Uterus (tissue), 4 donors: ENCODE results near the gene GMCL1. TPM values are rescaled to one million over a fixed set of nuclear protein-coding genes. Genes with fewer than 3 reads are reported as not detected.

Source experiments
- small RNA-seq: library from RNA; depleted of rRNA; stranded (forward); fragments of <200 nt; gene quantifications from one replicate; pipeline ENCODE3, GENCODE V24; 2016
- total RNA-seq, 4 donors: library from RNA; depleted of rRNA in 3 of 4; stranded (reverse); fragments of >200 nt in 3 of 4; gene quantifications; one replicate each; pipeline versions ENCODE4 v1.1.0 to v1.2.4, GENCODE V29; 2014 to 2023
- donor health status: DM: yes; HTN: yes; CAD: no.

Gene GMCL1
- total RNA-seq, 4 donors from 2014 or later = 5.6 to 23.3 (median 16.1) TPM

Small RNA genes within 50 kb of the gene (small RNA-seq; reads per million reads assigned to genes)
- gene RPL23AP92 = not detected

Other genes with a start within 250 kb of the GMCL1 start
- gene AAK1, start 185.9 kb upstream of the GMCL1 start, total RNA-seq = 10 to 100 TPM; 13.1 to 66.3 (median 32.5) TPM
- gene ANXA4, start 87.5 kb upstream of the GMCL1 start, total RNA-seq = 10 to 100 TPM; 17.4 to 78.5 (median 32.4) TPM
- gene SNRNP27, start 64.3 kb downstream of the GMCL1 start, total RNA-seq = 10 to 100 TPM in 3 of 4 donors, 1 to 10 TPM in 1; 8.2 to 64.6 (median 49.9) TPM
- 10 to 100 TPM in 1 of 4 donors, 1 to 10 TPM in 3; 6.5 to 11.3 (median 8.0) TPM for gene MXD1, start 85.4 kb downstream of the GMCL1 start, total RNA-seq
- gene ASPRV1, start 132.0 kb downstream of the GMCL1 start, total RNA-seq = 1 to 10 TPM in 3 of 4 donors, not detected in 1; 4.4 to 8.1 (median 5.2) TPM